22Rv1 (cell line): ENCODE measurements around the gene RAB35.

ENCODE experiments used
- H3K27ac ChIP-seq: fragments of 450-650 bp; 2 replicates; pipeline ENCODE4 v1.5.1; 2017
- CTCF ChIP-seq: fragments of 450-650 bp; IDR thresholded peaks from 2 replicates; pipeline ENCODE4 v1.5.1; 2017; ENCODE audit warnings: mild to moderate bottlenecking
- ZFX ChIP-seq: fragments of 450-650 bp; IDR thresholded peaks from 2 replicates; pipeline ENCODE4 v1.6.1; 2017; ENCODE audit warnings: antibody characterized with exemption, borderline replicate concordance

The RAB35 gene

DNA sequence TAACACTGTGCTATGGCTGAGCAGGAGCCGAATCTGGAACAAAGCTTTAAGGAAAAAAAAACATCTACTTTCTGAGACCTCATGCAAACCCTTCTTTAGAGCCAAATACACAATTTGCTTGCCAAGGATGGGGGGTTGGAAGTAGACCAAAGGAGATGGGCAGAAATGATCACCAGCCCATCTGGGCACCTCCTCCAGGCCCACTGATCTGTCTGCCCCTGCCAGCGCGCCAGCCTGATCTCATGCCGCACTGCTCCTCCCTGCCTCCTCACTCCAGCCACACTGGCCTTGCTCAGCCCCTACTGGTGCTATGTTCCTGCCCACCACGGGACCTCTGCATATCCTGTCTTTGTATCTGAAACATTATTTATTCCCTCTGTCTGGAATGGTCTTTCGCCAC is 24.8 kb upstream of the RAB35 start:
- TF ChIP-seq ZFX (no peak), CTCF (no peak)
- peak overlapping the region; percentile 88 for H3K27ac ChIP-seq

GRCh38 chr12:120140603-120141002 is 24.1 kb upstream of the RAB35 start:
- no peak for TF ChIP-seq ZFX
- H3K27ac ChIP-seq: peak overlapping the region; percentile 88; the same call in 1 of the 2 replicates

DNA sequence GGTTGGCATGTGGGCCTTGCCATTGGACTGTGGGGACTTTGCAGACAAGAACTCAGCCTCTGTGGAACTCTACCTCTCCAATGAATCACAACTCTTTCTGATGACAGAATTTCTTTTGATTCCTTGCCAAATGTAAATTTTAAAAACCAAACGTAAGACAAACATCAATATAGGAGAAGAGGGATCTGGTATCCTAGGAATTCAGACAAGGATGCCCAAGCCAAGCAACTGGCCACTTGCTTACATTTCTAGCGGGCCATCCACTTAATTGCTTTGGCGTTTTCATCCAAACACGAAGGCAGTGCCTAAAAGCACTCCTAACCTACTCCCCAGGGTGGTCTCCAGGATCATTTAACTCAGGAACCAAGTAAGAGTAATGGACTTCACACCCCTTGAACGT is 23.4 kb upstream of the RAB35 start:
- 0 out of 2 replicates have a peak overlapping the region, but pooled peaks have one; percentile 88 for H3K27ac ChIP-seq
- TF ChIP-seq CTCF: no peak
- no peak for TF ChIP-seq ZFX

- H3K27ac ChIP-seq: peak overlapping the region; percentile 10; the same call in 1 of the 2 replicates
- TF ChIP-seq ZFX (no peak), CTCF (no peak)
These were observed 21.8 kb upstream of the RAB35 start for GRCh38 chr12:120138366-120138765.

DNA sequence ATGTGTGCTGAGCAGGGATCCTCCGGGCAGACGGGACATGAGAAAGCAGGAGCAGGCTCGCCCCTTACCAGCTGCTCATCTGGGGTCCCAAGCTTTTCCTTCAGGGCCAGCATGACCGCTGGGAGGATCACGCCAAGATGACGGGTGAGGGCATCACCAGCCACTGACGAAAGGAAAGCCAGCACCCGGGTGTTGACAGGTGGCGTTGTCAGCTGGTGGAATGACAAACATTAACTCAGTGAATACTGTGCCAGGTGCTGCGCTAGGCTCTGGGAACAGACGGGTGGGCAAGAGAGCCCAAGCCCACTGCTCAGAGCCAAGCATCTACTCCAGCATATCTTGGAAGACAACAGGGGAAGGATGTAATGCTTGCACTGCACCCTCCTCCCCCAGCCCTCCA is 21.3 kb upstream of the RAB35 start:
- no peak for TF ChIP-seq CTCF
- no peak for TF ChIP-seq ZFX

GRCh38 chr12:120136093-120136770 is 19.7 kb upstream of the RAB35 start:
- TF ChIP-seq CTCF (no peak), ZFX (no peak)
- H3K27ac ChIP-seq: peak overlapping the region; percentile 13; the same call in 1 of the 2 replicates

More for the DNA sequence above, 21.3 kb upstream of the RAB35 start:
- no peak overlapping the region for H3K27ac ChIP-seq

- 0 out of 2 replicates have a peak overlapping the region, but pooled peaks have one; percentile 13 for H3K27ac ChIP-seq
- TF ChIP-seq CTCF (no peak), ZFX (no peak)
These were observed 17.9 kb upstream of the RAB35 start for GRCh38 chr12:120134307-120134980.
